ENCODE measurements around the gene DLX3. TPM values are rescaled to one million over a fixed set of nuclear protein-coding genes. Genes with fewer than 3 reads are reported as not detected.

DLX3 gene
- total RNA-seq, 1 donor from 2014 or later = not detected

DNA sequence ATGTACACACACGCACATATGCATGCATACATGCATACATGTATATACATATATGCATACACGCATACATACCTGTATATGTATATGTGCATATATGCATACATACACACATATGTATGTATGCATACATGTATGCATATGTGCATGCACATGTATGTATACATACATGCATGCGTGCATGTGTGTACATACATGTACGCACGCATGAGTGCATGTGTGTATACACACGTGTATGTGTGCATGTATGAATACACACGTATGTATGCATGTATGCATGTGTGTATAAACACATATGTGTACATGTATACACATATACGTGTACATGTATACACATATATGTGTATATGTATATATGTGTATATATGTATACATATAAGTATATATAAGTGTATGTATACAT lies 28.5 kb upstream of the DLX3 start:
- no peak for DNase-seq

DNA sequence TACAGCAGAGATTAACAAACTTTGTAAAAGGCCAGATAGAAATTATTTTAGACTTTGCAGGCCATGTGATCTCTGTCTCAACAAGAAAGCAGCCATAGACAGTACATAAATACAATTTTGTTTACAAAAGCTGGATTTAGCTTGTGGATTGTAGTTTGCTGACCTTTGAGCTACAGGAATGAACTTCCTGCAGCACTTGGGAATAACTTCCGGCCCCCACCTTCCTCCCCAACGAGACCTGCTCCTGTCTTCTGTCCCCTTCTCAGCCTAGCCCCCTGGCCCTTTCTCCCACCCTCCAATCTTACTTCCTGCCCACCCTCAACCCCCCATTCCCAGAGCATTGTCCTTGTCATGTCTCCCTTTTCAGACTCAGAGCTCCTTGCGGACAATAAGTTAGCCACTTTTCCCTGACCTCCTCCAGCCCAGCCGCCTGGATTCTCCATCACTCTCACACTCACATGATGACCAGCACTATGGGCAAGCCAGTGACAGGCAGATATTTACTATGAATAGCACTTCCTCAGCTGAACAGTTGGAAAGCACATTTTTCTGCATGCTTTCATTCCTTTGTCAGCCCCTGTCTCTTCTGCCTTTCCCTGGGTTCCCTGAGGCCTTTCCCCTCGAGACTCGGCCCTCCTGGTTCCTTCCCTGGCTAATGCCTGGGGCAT lies 27.6 kb upstream of the DLX3 start:
- DNase-seq = no peak

DNA sequence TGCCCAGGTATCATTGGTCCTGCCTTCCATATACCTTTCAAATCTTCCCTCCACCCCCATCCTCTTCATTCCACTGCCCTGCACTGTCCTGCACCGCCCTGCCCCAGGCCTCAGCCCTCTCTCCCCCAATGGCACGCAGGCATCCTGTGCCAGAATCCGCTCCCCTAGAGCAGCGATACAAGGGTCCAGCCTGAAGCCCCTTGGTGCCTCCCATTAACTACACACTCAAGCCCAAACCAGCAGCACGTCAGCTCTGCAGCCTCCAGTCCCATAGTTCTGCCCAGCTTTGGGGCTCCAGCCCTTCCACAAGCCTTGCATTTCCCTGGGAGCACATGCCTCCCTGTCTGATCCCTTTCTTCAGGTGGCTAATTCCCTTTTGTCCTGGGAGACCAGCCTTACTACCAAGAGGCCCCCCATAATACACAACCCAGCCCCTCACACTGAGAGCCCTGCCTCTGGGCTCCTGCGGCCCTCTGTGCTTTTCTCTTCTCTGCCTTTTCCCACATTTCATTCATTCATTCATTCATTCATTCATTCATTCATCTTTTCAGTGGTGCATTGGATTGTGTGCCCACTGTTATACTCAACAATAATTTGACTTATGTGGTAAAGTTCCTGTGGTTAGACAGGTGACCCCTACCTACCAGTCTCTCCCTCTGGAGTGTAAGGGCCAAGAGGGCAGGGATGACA lies 26.8 kb upstream of the DLX3 start:
- no peak for DNase-seq

DNA sequence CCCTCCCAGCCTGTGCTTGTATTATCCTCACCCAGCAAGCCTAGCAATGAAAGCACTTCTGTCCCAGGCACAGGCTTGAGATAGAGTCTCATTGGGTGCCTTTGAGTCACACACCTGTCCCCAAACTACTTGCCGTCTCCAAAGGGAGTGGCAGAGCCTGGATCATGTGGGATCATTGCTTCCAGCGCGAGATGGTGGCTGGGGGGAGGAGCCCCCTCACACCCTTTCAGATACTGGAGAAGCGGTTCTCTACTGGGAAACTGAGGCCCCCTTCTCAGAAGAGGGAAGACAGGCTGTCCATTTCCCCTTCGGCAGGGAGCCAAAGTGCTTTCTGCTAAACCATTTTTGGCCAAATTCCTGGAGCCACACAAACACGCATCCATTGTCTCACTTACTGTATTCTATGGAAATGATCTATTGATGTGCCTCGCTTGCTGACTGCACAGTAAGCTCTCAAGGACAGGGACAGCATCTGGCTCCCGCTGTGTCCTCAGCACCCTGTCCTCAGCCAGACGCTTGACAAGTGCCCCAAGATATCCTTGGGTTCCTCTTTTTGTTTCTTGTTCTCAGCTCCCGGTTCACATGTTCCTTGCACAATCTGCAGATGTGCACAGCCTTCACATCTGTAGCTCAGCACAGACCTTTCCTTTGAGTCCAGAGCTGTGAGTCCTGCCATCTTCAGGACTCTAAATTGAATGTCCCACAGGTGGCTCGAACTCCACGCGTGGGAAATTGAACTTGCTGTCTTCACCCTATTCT lies 26.0 kb upstream of the DLX3 start:
- DNase-seq = no peak

DNA sequence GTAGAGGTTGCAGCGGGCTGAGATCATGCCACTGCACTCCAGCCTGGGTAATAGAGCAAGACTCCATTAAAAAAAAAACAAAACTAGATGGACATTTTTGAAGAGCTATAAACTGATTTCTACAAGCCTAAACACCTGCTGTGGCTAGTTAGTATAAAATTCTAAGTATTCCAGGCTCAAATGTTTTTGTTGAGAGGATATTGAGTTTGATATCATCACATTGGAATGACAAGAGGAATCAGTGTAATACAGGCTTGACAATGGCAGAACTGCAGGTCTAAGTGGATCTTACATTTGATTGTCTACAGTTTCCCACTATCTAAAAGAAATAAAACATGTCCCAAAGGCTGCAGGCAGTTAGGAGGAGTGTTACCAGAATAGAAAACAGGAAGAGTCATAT lies 23.9 kb upstream of the DLX3 start:
- no peak for DNase-seq

DNA sequence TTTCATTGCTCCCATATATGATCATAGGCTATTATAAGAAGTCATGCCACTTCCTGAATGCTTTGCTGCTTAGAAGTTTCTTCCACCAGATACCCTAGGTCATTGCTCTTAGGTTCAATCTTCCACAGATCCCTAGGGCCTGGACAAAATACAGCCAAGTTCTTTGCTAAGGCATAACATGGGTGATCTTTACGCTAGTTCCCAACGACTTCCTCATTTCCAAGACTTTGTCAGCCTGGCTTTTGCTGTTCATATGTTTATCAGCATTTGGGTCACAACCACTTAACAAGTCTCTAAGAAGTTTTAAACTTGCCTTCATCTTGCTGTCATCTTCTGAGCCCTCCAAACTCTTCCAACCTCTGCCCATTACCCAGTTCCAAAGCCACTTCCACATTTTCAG lies 20.1 kb upstream of the DLX3 start:
- DNase-seq = no peak

DNA sequence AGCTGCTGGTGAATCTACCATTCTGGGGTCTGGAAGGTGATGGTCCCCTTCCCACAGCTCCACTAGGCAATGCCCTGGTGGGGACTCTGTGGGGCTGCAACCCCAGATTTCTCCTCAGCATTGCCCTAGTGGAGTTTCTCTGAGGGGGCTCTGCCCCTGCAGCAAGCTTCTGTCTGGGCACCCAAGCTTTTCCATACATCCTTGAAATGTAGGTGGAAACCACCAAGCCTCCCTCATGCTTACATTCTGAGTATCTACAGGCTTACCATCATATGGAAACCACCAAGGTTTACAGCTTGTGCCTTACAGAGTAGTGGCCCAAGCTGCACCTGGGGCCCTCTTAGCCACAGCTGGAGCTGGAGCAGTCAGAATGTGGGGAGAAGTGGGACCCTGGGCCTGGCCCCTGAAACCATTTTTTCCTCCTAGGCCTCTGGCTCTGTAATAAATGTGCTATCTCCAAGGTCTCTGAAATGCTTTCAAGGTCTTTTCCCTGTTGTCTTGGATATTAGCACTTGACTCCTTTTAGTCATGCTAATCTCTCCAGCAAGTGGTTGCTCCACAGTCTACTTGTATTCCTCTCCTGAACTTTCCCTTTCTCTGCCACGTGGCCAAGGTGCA lies 19.6 kb upstream of the DLX3 start:
- DNase-seq = no peak

DNA sequence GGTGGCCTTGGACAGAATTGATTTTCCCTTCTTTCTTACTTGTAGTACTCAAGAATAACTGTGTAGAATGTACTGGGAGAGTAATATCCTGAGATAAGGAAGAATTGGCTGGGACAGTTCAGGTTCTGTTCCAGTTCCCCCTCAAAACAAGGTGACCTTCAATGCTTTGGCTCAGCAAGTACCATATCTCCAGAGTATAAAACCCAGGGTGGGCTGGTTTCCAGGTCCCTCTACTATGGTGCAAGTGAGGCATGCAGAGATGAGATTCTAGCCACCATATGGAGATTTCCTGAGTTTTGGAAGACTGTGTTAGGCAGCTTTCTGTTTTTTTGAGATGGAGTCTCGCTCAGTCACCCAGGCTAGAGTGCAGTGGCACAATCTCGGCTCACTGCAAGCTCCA lies 18.1 kb upstream of the DLX3 start:
- DNase-seq = no peak

DNA sequence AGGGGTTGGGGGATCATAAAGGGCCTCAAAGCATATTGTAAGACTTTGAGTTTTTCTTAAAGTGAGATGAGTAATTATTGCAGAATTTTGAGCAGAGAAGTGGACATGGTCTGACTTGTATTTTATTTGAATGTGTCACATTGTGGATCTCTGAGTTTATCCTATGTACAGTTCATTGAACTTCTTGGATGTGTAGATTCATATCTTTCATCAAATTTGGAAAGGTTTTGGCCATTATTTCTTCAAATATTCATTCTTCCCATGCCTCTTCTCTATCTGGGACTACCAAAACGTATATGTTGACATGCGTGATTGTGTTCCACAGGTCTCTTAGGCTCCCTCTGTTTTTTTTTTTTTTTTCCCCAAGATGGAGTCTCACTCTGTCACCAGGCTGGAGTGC lies 14.3 kb upstream of the DLX3 start:
- DNase-seq = no peak

DNA sequence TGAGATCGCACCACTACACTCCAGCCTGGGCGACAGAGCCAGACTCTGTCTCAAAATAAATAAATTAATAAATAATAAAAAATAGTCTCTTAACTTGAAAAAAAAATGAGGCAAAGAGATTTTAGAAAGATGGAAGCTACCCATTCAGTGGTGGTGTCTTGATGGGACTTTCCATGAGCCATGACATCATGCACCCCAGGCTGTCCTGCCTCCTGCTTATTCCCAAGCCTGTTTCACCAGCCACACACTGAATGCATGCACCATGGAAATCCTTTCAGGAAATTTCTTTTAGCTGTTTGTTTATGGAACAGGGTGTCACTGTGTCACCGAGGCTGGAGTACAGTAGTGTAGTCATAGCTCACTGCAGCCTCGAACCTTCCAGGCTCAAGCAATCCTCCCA lies 8.9 kb upstream of the DLX3 start:
- no peak for DNase-seq

DNA sequence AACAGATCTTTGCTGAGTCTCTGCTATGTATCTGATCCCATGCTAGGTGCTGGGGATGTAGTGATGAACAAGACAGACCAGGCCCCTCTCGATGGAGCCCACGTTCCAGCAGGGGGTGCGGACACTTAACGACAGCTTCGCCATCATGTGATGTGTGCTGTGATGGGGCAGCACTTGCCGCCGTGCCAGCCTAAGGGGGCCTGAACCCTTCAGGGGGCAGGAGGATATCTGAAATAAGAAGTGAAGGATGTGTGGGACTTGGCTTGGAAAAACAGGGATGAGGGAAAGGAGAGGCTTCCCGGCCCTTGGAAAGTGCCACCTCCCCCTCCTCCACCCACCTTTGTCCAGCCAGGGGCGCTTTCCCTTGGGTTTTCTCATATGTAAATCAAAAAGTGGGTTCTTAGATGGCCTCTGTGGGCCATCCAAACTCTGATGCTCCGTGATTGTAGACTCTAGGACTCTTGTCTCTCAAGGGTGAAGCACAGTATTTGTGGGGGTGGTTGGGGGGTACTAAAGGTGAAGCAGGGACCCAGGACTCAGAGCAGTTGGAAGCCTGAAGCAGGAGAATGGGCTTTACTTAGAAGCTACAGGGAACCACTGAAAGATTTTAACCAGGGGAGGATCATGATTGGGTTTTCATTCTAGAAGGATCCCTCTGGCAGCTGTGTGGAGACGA lies 4.0 kb upstream of the DLX3 start:
- DNase-seq = no peak

DNA sequence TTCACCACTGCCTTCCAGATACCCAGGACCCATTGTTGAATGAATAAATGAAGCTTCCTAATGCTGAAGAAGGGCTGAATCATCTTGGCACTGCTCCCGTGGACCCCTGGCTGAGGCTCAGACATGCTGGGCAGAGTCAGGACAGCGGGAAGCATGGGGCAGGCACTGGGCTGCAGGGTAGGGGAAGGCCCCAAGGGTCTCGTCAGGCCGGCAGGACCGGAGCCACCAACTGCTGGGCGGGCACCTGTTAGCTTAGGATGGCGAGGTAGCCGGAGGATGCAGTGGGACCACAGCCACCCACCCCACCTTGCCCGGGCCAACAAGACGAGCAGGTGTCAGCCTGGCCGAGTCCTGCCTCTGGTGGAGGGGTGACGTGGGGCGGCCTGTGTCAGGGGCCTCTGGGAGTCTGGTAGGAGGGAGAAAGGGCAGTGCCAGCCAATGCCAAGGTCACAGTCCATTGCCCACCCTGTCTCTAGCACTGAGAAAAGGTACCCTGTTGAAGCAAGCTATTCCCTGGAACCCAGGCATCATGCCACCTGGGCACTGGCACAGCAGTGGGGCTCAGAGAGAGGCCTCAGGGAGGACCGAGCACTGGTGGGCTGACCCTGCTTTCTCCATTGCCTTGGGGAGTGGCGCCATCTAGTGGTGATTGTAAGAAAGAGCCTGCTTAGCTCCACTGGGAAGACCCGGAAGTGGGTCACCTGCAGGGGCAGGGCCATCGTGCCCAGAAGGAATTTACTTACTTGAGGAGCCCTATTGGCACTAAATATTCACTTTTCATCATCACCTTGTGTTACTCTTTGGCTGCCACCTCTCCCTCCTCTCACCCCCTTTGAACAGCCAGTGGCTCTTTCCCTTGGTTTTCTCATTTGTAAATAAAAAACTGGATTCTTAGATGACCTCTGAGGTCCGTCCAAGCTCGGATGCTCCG lies 3.0 kb upstream of the DLX3 start:
- DNase-seq = peak; percentile 28

DNA sequence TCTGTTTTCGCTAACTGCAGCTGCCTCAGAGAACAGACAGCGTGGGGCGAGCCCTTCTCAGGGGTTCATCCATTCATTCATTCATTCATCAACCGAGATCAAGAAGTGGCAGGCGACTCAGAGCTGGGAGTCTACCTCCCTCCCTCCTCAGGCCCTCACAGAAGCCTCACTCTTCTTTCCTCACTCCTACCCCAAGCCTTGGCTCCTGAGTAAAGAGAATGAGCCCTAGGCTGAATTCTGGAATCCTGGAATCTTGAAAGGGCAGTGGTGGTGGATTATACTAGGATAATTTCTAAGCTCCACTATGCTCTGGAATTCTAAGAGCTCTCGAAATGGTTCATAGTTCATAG lies 2.3 kb upstream of the DLX3 start:
- DNase-seq = no peak

DNA sequence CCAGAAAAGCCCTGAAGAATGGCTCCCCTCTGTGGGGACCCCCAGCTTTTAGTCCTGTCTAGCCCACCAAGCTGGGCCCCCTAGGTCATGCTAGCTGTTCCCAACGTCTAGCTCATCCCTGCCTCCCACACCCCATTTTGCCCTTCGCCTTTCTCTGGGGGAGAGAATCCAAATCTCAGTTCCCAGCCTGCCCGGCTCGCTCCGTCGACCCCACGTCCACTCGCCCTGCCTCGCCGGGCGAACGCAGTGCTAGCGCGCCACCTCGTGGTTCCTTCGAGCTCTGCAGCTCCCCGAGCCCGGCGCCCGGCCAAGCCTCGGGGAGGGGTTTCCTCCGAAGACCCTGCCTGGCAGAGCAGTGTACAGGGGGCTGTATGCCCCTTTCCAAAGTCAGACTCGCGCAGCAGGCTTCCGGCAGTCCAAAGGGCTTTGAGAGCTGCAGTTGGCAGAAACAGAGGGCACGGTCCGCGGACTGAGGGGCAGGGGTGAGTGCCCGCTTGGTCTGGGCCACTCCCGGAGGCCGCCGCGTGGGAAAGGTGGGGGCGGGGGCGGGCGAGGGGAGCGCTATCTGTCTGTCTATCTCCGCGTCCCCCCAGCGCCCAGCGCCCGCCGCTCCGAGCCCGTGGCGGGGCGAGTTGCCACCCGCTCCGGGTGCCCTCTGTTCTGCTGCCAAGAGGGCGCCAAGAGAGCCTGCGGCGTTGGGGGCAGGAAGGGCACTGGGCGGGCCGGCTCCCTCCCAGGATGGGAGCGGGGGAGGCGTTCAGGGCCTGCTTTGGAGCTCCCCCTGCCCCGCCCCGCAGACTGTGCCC lies 1.7 kb upstream of the DLX3 start:
- no peak for DNase-seq

DNA sequence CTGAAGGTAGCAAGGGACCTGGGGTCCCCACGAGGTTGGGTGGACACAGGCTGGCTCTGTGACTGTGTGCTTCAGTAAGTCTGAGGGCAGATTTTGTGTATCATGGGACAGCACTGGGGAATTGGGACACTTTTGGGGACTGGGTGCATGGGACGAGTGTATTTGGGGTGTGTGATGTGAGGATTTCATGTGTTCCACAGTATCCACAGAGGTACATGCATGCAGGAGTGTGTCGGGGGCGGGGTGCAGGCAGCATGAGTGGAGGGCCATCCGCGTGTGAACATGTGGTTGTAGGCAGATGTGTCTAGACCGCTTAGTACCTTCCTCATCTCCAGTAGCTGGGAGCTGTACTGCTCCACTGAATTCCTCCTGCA lies 1.1 kb upstream of the DLX3 start:
- no peak for DNase-seq

DNA sequence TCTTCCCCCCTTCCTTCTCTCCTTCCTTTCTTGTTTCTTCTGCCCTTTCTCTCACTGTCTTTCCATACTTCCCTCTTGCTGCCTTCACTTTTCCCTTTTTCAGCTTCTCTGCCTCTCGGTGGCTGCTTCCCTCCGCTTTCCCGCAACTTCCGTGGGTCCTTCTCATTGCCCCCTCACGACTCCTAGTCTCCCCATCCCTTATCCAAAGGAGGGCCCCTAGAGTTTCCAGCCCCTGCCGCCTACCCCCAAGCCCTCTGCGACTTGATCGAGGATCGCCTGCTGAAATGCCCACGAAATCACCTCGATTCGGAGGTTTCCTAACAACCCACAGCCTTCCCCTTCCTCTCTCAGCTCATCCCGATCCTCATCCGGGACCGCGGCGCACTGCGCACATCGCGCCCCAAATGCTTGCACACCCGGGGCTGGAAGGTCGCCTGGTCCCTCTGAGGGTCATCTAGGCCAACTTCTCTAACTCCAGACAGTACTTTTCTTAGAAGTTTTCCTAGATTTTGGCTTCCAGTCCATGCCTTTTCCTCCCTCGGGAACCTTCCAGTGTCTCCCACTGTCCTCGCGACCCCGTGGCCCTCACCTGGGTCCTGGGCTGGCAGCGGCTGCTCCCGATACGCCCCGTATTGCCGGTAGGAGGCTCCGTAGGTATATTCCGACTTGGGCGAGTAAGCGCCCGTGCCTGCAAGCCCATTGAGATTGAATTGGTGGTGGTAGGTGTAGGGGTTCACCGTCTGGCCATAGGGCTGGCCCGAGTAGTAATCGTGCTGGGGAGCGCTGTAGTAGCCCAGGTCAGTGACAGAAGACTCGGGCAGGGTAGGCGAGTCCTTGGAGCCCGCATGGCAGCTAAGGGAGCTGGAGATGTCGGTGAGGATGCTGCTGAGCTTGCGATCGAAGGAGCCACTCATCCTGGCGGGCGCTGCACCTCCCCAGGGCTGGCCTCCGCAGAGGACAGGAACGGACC lies 654 bp downstream of the DLX3 start:
- DNase-seq = no peak

DNA sequence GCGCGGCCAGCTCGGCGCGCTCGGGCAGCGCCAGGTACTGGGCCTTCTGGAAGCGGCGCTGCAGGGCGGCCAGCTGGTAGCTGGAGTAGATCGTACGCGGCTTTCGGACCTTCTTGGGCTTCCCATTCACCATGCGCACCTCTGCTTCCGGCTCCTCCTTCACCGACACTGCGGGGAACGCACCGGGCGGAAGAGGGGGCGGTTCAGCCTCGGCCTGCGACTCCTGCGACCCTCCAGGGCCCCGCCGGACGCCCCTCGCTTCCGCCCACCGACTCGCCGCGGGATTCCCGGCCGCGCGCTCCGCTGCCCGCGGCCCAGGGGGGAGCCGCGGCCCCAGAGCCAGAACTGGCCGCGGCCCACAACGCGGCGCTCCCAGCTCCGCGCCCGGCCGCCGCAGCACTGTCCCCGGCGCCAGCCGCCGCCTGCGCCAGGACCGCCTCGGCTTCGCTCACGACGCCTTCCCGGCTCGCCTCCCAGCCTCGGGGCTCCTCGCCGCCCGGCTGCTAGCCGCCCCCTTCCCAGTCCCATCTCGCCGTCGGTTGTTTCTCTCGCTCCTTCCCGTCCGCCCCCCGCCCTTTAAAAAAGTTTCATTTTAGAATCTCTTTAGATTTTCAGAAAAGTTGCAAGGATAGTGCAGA lies 1.5 kb downstream of the DLX3 start:
- DNase-seq = no peak

DNA sequence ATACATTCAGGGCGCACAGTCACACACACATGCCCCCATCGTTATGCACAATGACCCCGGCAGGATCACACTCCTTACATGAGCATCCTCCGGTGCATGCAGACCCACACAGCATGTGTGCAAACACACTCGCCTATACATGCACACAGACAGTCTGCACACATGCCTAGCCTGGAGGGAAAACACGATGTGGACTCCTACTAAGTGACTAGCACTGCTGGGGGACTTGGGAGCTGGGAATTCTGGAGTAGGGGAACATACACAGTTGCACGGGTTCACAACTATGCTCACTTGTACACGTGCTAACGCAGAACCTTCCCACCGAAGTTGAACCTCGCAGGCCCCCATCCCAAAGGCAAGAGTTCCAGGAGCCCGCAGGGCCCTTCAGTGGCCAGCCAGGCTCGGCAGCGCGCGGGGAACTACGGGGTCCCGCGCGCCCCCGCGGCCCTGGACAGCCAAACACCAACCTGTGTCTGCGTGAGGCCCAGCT lies 2.0 kb downstream of the DLX3 start:
- DNase-seq = no peak

Measured in occipital lobe (tissue), 2 donors.